K562 (cell line): ENCODE measurements around the gene GJA5. TPM values are rescaled to one million over a fixed set of nuclear protein-coding genes. Genes with fewer than 3 reads are reported as not detected.

Experiments used
- ATAC-seq: fragments of 200-7000 bp; cut with Tn5 transposase; 3 replicates; pipeline ENCODE4 v1.9.1; 2020; ENCODE audit warnings: moderate library complexity
- BruUV-seq: library from RNA; stranded (reverse); fragments of 400-500 nt; replicated peaks from 2 replicates; lab custom pipeline; 2021; lab: Mats Ljungman, UMichigan
- CTCF ChIA-PET: fragments of 300-600 bp; formaldehyde crosslinking; extraction: SDS; loops from one replicate; lab custom pipeline; 2021; ENCODE audit warnings: low intra/inter-chr PET ratio; lab: Yijun Ruan, JAX
- POLR2A ChIA-PET: fragments of 300-600, 350-650 bp; sonication (Branson Sonifier 250); formaldehyde crosslinking; extraction: SDS; loops from one replicate; lab custom pipeline; 2021; ENCODE audit warnings: antibody characterized with exemption, inconsistent platforms; lab: Yijun Ruan, JAX
- DNase-seq, 4 experiments: peaks; one replicate each; pipeline versions ENCODE4 v3.0.0 to v3.0.0-alpha.2; 2011 to 2018; ENCODE audit warnings: low spot score in 3 of 4, mixed read lengths in 3 of 4; ENCODE audit errors: extremely low read depth in 1 of 4
- FAIRE-seq: peaks from 2 replicates; lab custom pipeline; 2011; peaks lifted over from hg19 to GRCh38; lab: Jason Lieb, UNC
- H2AFZ ChIP-seq: 2 replicates; pipeline ENCODE4 v1.6.0; 2011; ENCODE audit warnings: low read depth, low read length, control low read depth, inconsistent platforms
- H3K27ac ChIP-seq: fragments of 200-600 bp; 3 replicates; pipeline ENCODE4 v1.8.0; 2011; ENCODE audit warnings: low read depth, mild to moderate bottlenecking, control low read depth, inconsistent platforms, low read length, moderate library complexity, mixed read lengths; ENCODE audit errors: extremely low read depth
- H3K27me3 ChIP-seq, 2 experiments: fragments of 300-600 bp in 1 of 2; 2 replicates in 1 of 2; 3 replicates in 1 of 2; pipeline versions ENCODE4 v1.6.0 to v1.8.0; 2011; ENCODE audit warnings: inconsistent platforms in 2 of 2, low read length in 2 of 2, mild to moderate bottlenecking in 1 of 2, mixed read lengths in 1 of 2, moderate library complexity in 1 of 2; ENCODE audit not compliant: control insufficient read depth in 2 of 2, insufficient read depth in 2 of 2
- H3K36me3 ChIP-seq: fragments of 300-600 bp; 3 replicates; pipeline ENCODE4 v1.8.0; 2011; ENCODE audit warnings: mild to moderate bottlenecking, low read length, inconsistent platforms; ENCODE audit not compliant: control insufficient read depth, insufficient read depth
- H3K4me1 ChIP-seq, 2 experiments: fragments of 200-600 bp in 1 of 2; replicated peaks in 1 of 2; 2 replicates in 1 of 2; 3 replicates in 1 of 2; pipeline versions ENCODE4 v1.5.1 to v1.8.0; 2011; ENCODE audit warnings: inconsistent platforms in 2 of 2, low read length in 2 of 2, mild to moderate bottlenecking in 1 of 2, mixed read lengths in 1 of 2, moderate library complexity in 1 of 2; ENCODE audit not compliant: control insufficient read depth in 2 of 2, insufficient read depth in 2 of 2
- H3K4me2 ChIP-seq: 2 replicates; pipeline ENCODE4 v1.6.1; 2011; ENCODE audit warnings: low read length, control low read depth, inconsistent platforms, mixed read lengths; ENCODE audit not compliant: insufficient read depth
- H3K4me3 ChIP-seq: fragments of 200-600 bp; sonication (generic), shearing (Covaris generic); 2 replicates; pipeline ENCODE4 v1.5.1; 2016; ENCODE audit warnings: control low read depth, inconsistent platforms
- H3K79me2 ChIP-seq: fragments of 200-600 bp; 3 replicates; pipeline ENCODE4 v1.8.0; 2011; ENCODE audit warnings: low read length, inconsistent platforms; ENCODE audit not compliant: control insufficient read depth, insufficient read depth
- H3K9ac ChIP-seq, 2 experiments: 2 replicates each; pipeline versions ENCODE4 v1.6.0 to v1.6.1; 2011; ENCODE audit warnings: low read depth in 2 of 2, low read length in 2 of 2, control low read depth in 1 of 2, inconsistent platforms in 1 of 2, mild to moderate bottlenecking in 1 of 2, mixed read lengths in 1 of 2; ENCODE audit not compliant: insufficient read depth in 1 of 2
- H3K9me1 ChIP-seq: one replicate; pipeline ENCODE4 v1.6.0; 2011; ENCODE audit warnings: inconsistent platforms, mild to moderate bottlenecking, low read length, moderate library complexity; ENCODE audit not compliant: control insufficient read depth, insufficient read depth
- H3K9me3 ChIP-seq: replicated peaks from 2 replicates; pipeline ENCODE4 v1.5.1; 2011; ENCODE audit warnings: low read depth, low read length, inconsistent platforms; ENCODE audit not compliant: control insufficient read depth, insufficient read depth
- H4K20me1 ChIP-seq: replicated peaks from 2 replicates; pipeline ENCODE4 v1.6.1; 2011; ENCODE audit warnings: low read length, inconsistent platforms, mixed read lengths; ENCODE audit not compliant: control insufficient read depth, insufficient read depth
- FOXA1 ChIP-seq: fragments of 450-650 bp; IDR thresholded peaks from 2 replicates; pipeline ENCODE4 v1.6.1; 2016; ENCODE audit warnings: mild to moderate bottlenecking, borderline replicate concordance
- HDAC1 ChIP-seq, 2 experiments: fragments of 450-650 bp; IDR thresholded peaks; 2 replicates each; pipeline ENCODE4 v1.6.1; 2016 to 2017; ENCODE audit warnings: inconsistent platforms in 1 of 2, mild to moderate bottlenecking in 1 of 2, moderate library complexity in 1 of 2
- PCBP2 ChIP-seq: fragments of 200-400 bp; formaldehyde crosslinking; IDR thresholded peaks from 2 replicates; pipeline ENCODE4 v1.6.1; 2018; ENCODE audit warnings: low read length, low read depth, mild to moderate bottlenecking, moderate library complexity; ENCODE audit not compliant: poor library complexity, severe bottlenecking
- SP1 ChIP-seq: sonication (generic); formaldehyde crosslinking; IDR thresholded peaks from 2 replicates; pipeline ENCODE4 v1.8.1; 2022; ENCODE audit warnings: mild to moderate bottlenecking, missing genetic modification reagents
- SRSF1 ChIP-seq: fragments of 200-400 bp; formaldehyde crosslinking; IDR thresholded peaks from 2 replicates; pipeline ENCODE4 v1.6.1; 2017; ENCODE audit warnings: mild to moderate bottlenecking, low read depth, low read length, moderate library complexity
- ZBTB2 ChIP-seq: fragments of 450-650 bp; IDR thresholded peaks from 2 replicates; pipeline ENCODE4 v1.6.1; 2016; ENCODE audit warnings: antibody characterized with exemption
- ZBTB26 ChIP-seq: fragments of 450-650 bp; formaldehyde crosslinking; IDR thresholded peaks from 2 replicates; pipeline ENCODE4 v1.4.0; 2022; ENCODE audit warnings: missing genetic modification characterization
- ZC3H4 ChIP-seq: sonication (generic); formaldehyde crosslinking; IDR thresholded peaks from 2 replicates; pipeline ENCODE4 v1.9.0; 2021; ENCODE audit warnings: missing genetic modification reagents, borderline replicate concordance
- ZNF133 ChIP-seq: fragments of 250-450 bp; sonication (Bioruptor Pico); IDR thresholded peaks from 2 replicates; pipeline ENCODE4 v1.4.0; 2020; ENCODE audit warnings: mild to moderate bottlenecking
- ZNF24 ChIP-seq: fragments of 450-650 bp; IDR thresholded peaks from 2 replicates; pipeline ENCODE4 v1.6.1; 2016
- ZNF316 ChIP-seq: fragments of 450-650 bp; IDR thresholded peaks from 2 replicates; pipeline ENCODE4 v1.6.1; 2016
- ZNF583 ChIP-seq: fragments of 250-450 bp; sonication (Bioruptor Pico); IDR thresholded peaks from 2 replicates; pipeline ENCODE4 v1.4.0; 2020
- ZNF77 ChIP-seq: fragments of 250-450 bp; sonication (Bioruptor Pico); IDR thresholded peaks from 2 replicates; pipeline ENCODE4 v1.5.0; 2020
- whole genome bisulfite sequencing: fragments of 100-300 bp; shearing (Covaris generic); methylation state at CpG from one replicate; pipeline ENCODE4 v1.1.6; 2016; ENCODE audit warnings: low coverage, mixed read lengths; ENCODE audit not compliant: insufficient coverage; ENCODE audit errors: missing lambda C conversion rate; 5-methylcytosine and 5-hydroxymethylcytosine counted together
- in situ Hi-C: fragments of 300-500 bp; cut with MboI; formaldehyde crosslinking; loops from 4 replicates; pipeline ENCODE4 v1.15.0; 2018; ENCODE audit warnings: inconsistent platforms, mixed read lengths
- intact Hi-C: fragments of 100-400 bp; cut with micrococcal nuclease; formaldehyde crosslinking; loops from 2 replicates; pipeline ENCODE4 v1.14.2; 2022
- polyA plus RNA-seq, 8 experiments: library from polyadenylated mRNA; depleted of rRNA in 4 of 8; stranded (reverse) in 5 of 8; unstranded in 3 of 8; fragments of >200 nt; fragmentation: Nextera tagmentation in 2 of 8; fragmentation: Illumina TruSeq in 1 of 8; extraction: Ambion mirVana in 2 of 8; extraction: Trizol in 1 of 8; gene quantifications; 2 replicates each; pipeline versions ENCODE4 v1.2.1 to v1.2.3, GENCODE V29; 2011 to 2014; ENCODE audit warnings: inconsistent platforms in 1 of 8, missing spikeins in 1 of 8
- total RNA-seq, 7 experiments: library from RNA; depleted of rRNA in 6 of 7; stranded (reverse); fragments of >200 nt in 6 of 7; fragmentation: Illumina TruSeq in 2 of 7; extraction: Trizol in 2 of 7; gene quantifications; 2 replicates each; pipeline versions ENCODE4 v1.2.1 to v1.2.3, GENCODE V29; 2011 to 2021; ENCODE audit warnings: low replicate concordance in 1 of 7

The GJA5 gene
- total and polyA plus RNA-seq, 9 of the 15 experiments (the other 6 are each of a cell fraction or from before 2014, with no cell fraction given) = 0.07 TPM; not detected in 7

GRCh38 chr1:147784941-147785340 is 24.5 kb upstream of the GJA5 start:
- H3K4me3 ChIP-seq = no peak overlapping the region
- H3K27ac ChIP-seq = no peak overlapping the region
- no TSS peak for BruUV-seq
- no peaks in the 10 kb centered on the region for H3K79me2 ChIP-seq
- no peaks in the 10 kb centered on the region; the same call in 1 of the 2 replicates for H4K20me1 ChIP-seq
- POLR2A ChIA-PET = interaction anchor here (0.7 kb wide), 1 partner anchor 741 kb away, joined by 3 read pairs; no protein-coding TSS in a partner anchor
- H3K4me1 ChIP-seq = no peaks in the 10 kb centered on the region
- ATAC-seq (no peak), DNase-seq (no peak), FAIRE-seq (no peak)
- TF ChIP-seq ZBTB2 = no peak
- no peak for TF ChIP-seq SRSF1
- TF ChIP-seq ZBTB26 (CRISPR knock-in tag) = no peak
- TF ChIP-seq ZC3H4 (CRISPR knock-in tag) = no peak
- TF ChIP-seq HDAC1 (IDR thresholded peaks at IDR 0.05) = no peak
- no peak for TF ChIP-seq ZNF316
- TF ChIP-seq ZNF133 (CRISPR knock-in tag) = no peak
- TF ChIP-seq ZNF24 = no peak
- TF ChIP-seq ZNF77 = no peak
- TF ChIP-seq FOXA1 = no peak
- TF ChIP-seq ZNF583 = no peak
- no peak for TF ChIP-seq PCBP2
- no peak for TF ChIP-seq SP1
- H2AFZ ChIP-seq = no peak overlapping the region
- WGBS = 0% methylated on average over 1 of the region's 1 CpG
- CTCF ChIA-PET = no interaction called here
- no peaks in the 10 kb centered on the region for H3K9me3 ChIP-seq
- H3K36me3 ChIP-seq = no peaks in the 10 kb centered on the region
- intact Hi-C loops (no loop called here), in situ Hi-C loops (no loop called here)
- H3K9me1 ChIP-seq = no peaks in the 10 kb centered on the region
- H3K9ac ChIP-seq = no peak overlapping the region
- no peak overlapping the region for H3K4me2 ChIP-seq
- H3K27me3 ChIP-seq = peaks cover 5 to 11% of the 10 kb centered on the region in 2 experiments; a peak in 4 of 5 replicates
